Parathyroid adenoma (tissue), 2 donors: ENCODE results near the gene OAT.

ENCODE experiments used
- H2AFZ ChIP-seq: fragments of 300-600 bp; sonication (generic); one replicate; pipeline ENCODE4 v1.7.0; 2017; ENCODE audit warnings: antibody characterized with exemption, mild to moderate bottlenecking
- H3K27ac ChIP-seq: fragments of 300-600 bp; sonication (generic); one replicate; pipeline ENCODE4 v1.7.0; 2017
- H3K27me3 ChIP-seq: fragments of 300-600 bp; sonication (generic); one replicate; pipeline ENCODE4 v1.7.0; 2017; ENCODE audit warnings: low read length; ENCODE audit not compliant: control insufficient read depth, insufficient read depth
- H3K36me3 ChIP-seq: fragments of 300-600 bp; sonication (generic); one replicate; pipeline ENCODE4 v1.7.0; 2017; ENCODE audit warnings: low read length; ENCODE audit not compliant: control insufficient read depth, insufficient read depth
- H3K4me1 ChIP-seq: fragments of 300-600 bp; sonication (generic); one replicate; pipeline ENCODE4 v1.7.0; 2017; ENCODE audit warnings: control low read depth
- H3K4me2 ChIP-seq: fragments of 300-600 bp; sonication (generic); one replicate; pipeline ENCODE4 v1.7.0; 2017; ENCODE audit warnings: low read length
- H3K4me3 ChIP-seq: fragments of 300-600 bp; sonication (generic); one replicate; pipeline ENCODE4 v1.7.0; 2017; ENCODE audit warnings: low read depth, low read length
- H3K79me2 ChIP-seq: fragments of 300-600 bp; sonication (generic); one replicate; pipeline ENCODE4 v1.7.0; 2017; ENCODE audit warnings: control low read depth
- H3K9ac ChIP-seq: fragments of 300-600 bp; sonication (generic); one replicate; pipeline ENCODE4 v1.7.0; 2017; ENCODE audit warnings: mild to moderate bottlenecking
- H3K9me3 ChIP-seq: fragments of 300-600 bp; sonication (generic); one replicate; pipeline ENCODE4 v1.7.0; 2017; ENCODE audit warnings: low read length; ENCODE audit not compliant: control insufficient read depth
- CTCF ChIP-seq: fragments of 300-600 bp; sonication (generic); IDR thresholded peaks from one replicate; pipeline ENCODE4 v1.7.0; 2017; ENCODE audit warnings: antibody characterized with exemption, mild to moderate bottlenecking
- donor health status: primary hyperparathyroidism.

Gene OAT

GRCh38 chr10:124380256-124380995, 38.3 kb downstream of the OAT start:
- H3K27ac ChIP-seq = no peak overlapping the region
- no peak overlapping the region for H2AFZ ChIP-seq
- no peak for TF ChIP-seq CTCF
- no peaks in the 10 kb centered on the region for H3K36me3 ChIP-seq
- no peak overlapping the region for H3K4me3 ChIP-seq
- H3K79me2 ChIP-seq = no peaks in the 10 kb centered on the region
- H3K9ac ChIP-seq = no peak overlapping the region
- H3K9me3 ChIP-seq = no peaks in the 10 kb centered on the region
- no peaks in the 10 kb centered on the region for H3K4me1 ChIP-seq
- H3K27me3 ChIP-seq = no peaks in the 10 kb centered on the region
- no peak overlapping the region for H3K4me2 ChIP-seq

GRCh38 chr10:124379609-124380193, 39.0 kb downstream of the OAT start:
- Histone ChIP-seq H3K27me3 (no peaks in the 10 kb centered on the region), H3K27ac (no peak overlapping the region), H3K4me1 (no peaks in the 10 kb centered on the region), H3K9me3 (no peaks in the 10 kb centered on the region), H3K9ac (no peak overlapping the region), H3K36me3 (no peaks in the 10 kb centered on the region), H3K79me2 (no peaks in the 10 kb centered on the region), H3K4me2 (no peak overlapping the region), H2AFZ (no peak overlapping the region), H3K4me3 (no peak overlapping the region)
- TF ChIP-seq CTCF = no peak

DNA sequence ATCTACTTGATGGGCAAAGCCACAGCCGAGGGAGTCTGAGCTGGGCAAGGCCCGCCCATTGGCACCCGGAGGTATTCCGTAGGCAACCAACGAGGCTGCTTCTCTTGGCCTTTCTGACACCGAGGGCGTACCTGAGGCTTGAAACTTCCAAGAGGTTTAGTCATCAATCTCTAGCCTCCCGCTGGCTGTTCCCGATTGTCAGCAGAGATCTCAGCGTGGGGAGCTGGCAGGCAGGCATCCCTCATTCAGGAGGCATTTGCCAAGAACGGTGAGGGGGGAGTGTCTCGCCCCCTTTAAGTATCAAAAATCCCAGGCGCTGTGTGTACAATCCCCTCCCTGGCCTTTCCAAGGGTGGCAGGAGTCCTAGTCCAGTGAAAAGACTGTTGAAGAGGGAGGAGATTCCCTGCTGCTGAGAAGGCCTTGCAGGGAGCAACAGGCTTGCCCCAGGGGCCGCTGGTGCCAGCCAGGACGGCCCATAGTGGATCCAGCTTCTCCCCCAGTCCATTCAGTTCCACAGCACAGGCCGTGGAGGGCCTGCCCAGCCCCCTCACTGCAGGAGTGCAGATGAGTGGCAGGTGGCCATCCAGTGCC, 39.7 kb downstream of the OAT start:
- H3K9ac ChIP-seq = no peak overlapping the region
- no peak overlapping the region for H3K27ac ChIP-seq
- H2AFZ ChIP-seq = no peak overlapping the region
- H3K9me3 ChIP-seq = no peaks in the 10 kb centered on the region
- no peak overlapping the region for H3K4me2 ChIP-seq
- no peaks in the 10 kb centered on the region for H3K79me2 ChIP-seq
- no peak for TF ChIP-seq CTCF
- no peaks in the 10 kb centered on the region for H3K27me3 ChIP-seq
- no peaks in the 10 kb centered on the region for H3K36me3 ChIP-seq
- H3K4me3 ChIP-seq = no peak overlapping the region
- H3K4me1 ChIP-seq = no peaks in the 10 kb centered on the region

GRCh38 chr10:124378271-124378670, 40.5 kb downstream of the OAT start:
- H3K79me2 ChIP-seq = no peaks in the 10 kb centered on the region
- H3K27me3 ChIP-seq = no peaks in the 10 kb centered on the region
- H3K9me3 ChIP-seq = no peaks in the 10 kb centered on the region
- H3K27ac ChIP-seq = no peak overlapping the region
- H3K36me3 ChIP-seq = no peaks in the 10 kb centered on the region
- no peak overlapping the region for H2AFZ ChIP-seq
- H3K4me3 ChIP-seq = no peak overlapping the region
- no peak overlapping the region for H3K9ac ChIP-seq
- no peaks in the 10 kb centered on the region for H3K4me1 ChIP-seq
- H3K4me2 ChIP-seq = no peak overlapping the region
- no peak for TF ChIP-seq CTCF
